Pancreas (tissue), 10 donors: Measurements from ENCODE around the gene CARD9. TPM values are rescaled to one million over a fixed set of nuclear protein-coding genes. Genes with fewer than 3 reads are reported as not detected.

Source experiments
- ATAC-seq, 4 donors: fragments of 200-7000 bp; cut with Tn5 transposase; one replicate each; pipeline versions ENCODE4 v1.8.0 to v1.9.1; 2020; ENCODE audit warnings: mild to moderate bottlenecking in 4 of 4, moderate library complexity in 4 of 4
- DNase-seq, 6 donors: peaks; one replicate each; pipeline ENCODE4 v3.0.0-alpha.2; 2020
- FAIRE-seq: peaks from 2 replicates; lab custom pipeline; 2012; peaks lifted over from hg19 to GRCh38; lab: Jason Lieb, UNC
- H3K27ac ChIP-seq, 4 donors: fragments of 200-600 bp; sonication (generic); 1 replicate in 3 of 4; 2 replicates in 1 of 4; pipeline versions ENCODE4 v1.5.0 to v1.8.0; 2020
- H3K27me3 ChIP-seq, 4 donors: fragments of 200-600 bp; one replicate each; pipeline ENCODE4 v1.8.0; 2021
- H3K36me3 ChIP-seq, 3 donors: fragments of 200-600 bp; sonication (generic) in 1 of 3; one replicate each; pipeline versions ENCODE4 v1.5.0 to v1.8.0; 2020 to 2021
- H3K4me1 ChIP-seq, 3 donors: fragments of 200-600 bp; one replicate each; pipeline ENCODE4 v1.8.0; 2021
- H3K4me3 ChIP-seq, 4 donors: fragments of 200-600 bp; sonication (generic) in 2 of 4; one replicate each; pipeline versions ENCODE4 v1.5.0 to v1.8.0; 2020 to 2021
- H3K9me3 ChIP-seq, 4 donors: fragments of 200-600 bp; one replicate each; pipeline ENCODE4 v1.8.0; 2021
- CTCF ChIP-seq, 4 donors: fragments of 200-600 bp; sonication (generic) in 3 of 4; IDR thresholded peaks; one replicate each; pipeline versions ENCODE4 v1.5.0 to v1.8.0; 2021; ENCODE audit warnings: antibody characterized with exemption in 4 of 4
- WGBS, 2 donors: extraction: QIAGEN DNeasy Blood & Tissue Kit; methylation state at CpG; one replicate each; pipeline ENCODE4 v1.1.7; 2013; 5-methylcytosine and 5-hydroxymethylcytosine counted together
- intact Hi-C, 3 donors: fragments of 100-400 bp; cut with DNase I; formaldehyde crosslinking; loops; one replicate each; pipeline versions ENCODE4 v1.11.1 to v1.14.2; 2022
- polyA plus RNA-seq, 2 donors: library from polyadenylated mRNA; stranded (reverse); fragments of 200-250 nt; gene quantifications; one replicate each; pipeline ENCODE4 v1.2.3, GENCODE V29; 2013
- total RNA-seq, 6 donors: library from RNA; stranded (reverse); fragmentation: NEBNext Ultra II Directional in 4 of 6; extraction: Animal tissue kit (Norgen Biotek cat#: 25700) in 4 of 6; gene quantifications; one replicate each; pipeline versions ENCODE4 v1.2.1 to v1.2.4, GENCODE V29; 2021 to 2023
- donor health status: healthy with polysubstance abuse.
- donor health status: DM: no; HTN: no; CAD: no; lungs with moderate emphysema.
- donor health status: DM: no; HTN: no; CAD: no.
- donor health status: control.
- donor health status: control.
- donor health status: Bipolar disorder and iron deficiency.
- donor health status: DM: yes; HTN: yes; CAD: no.
- donor health status: DM: no; HTN: no; CAD: no.
- donor health status: DM: no; HTN: no; CAD: no.
- donor health status: DM: yes; HTN: yes; CAD: no.

Gene CARD9
- total and polyA plus RNA-seq, 8 donors: 0.23 to 5.1 (median 1.1) TPM

- WGBS, 2 donors: 83 to 86% methylated on average over 21 of the region's 21 CpGs
- Histone ChIP-seq H3K4me3 (no peak overlapping the region), H3K36me3 (no peaks in the 10 kb centered on the region), H3K27ac (no peak overlapping the region), H3K9me3 (no peaks in the 10 kb centered on the region), H3K4me1 (peaks cover 7 to 21% (median 13%) of the 10 kb centered on the region in 3 donors), H3K27me3 (no peaks in the 10 kb centered on the region)
- ATAC-seq: no peak
- no peak for FAIRE-seq
- no peak for TF ChIP-seq CTCF (IDR thresholded peaks at IDR 0.05)
- intact Hi-C loops: no loop called here
- DNase-seq: peak in 1 of 6 donors; percentile 39
These were observed 28.8 kb downstream of the CARD9 start for GRCh38 chr9:136344544-136345280.

- ATAC-seq: no peak
- no peak for TF ChIP-seq CTCF (IDR thresholded peaks at IDR 0.05)
- H3K4me1 ChIP-seq: peaks cover 7 to 24% (median 14%) of the 10 kb centered on the region in 3 donors
- no peaks in the 10 kb centered on the region for H3K27me3 ChIP-seq
- intact Hi-C loops: no loop called here
- H3K4me3 ChIP-seq: peak overlapping the region in 1 of 4 donors; percentile 53
- H3K27ac ChIP-seq: no peak overlapping the region
- no peaks in the 10 kb centered on the region for H3K9me3 ChIP-seq
- no peak for DNase-seq
- WGBS, 2 donors: 93 to 95% methylated on average over 24 of the region's 24 CpGs
- no peaks in the 10 kb centered on the region for H3K36me3 ChIP-seq
- FAIRE-seq: no peak
These were observed 29.6 kb downstream of the CARD9 start for GRCh38 chr9:136343884-136344269.

- H3K4me1 ChIP-seq: peaks cover 7 to 24% (median 14%) of the 10 kb centered on the region in 3 donors
- no peaks in the 10 kb centered on the region for H3K9me3 ChIP-seq
- intact Hi-C loops: no loop called here
- H3K4me3 ChIP-seq: peak overlapping the region in 2 of 4 donors; percentile 43 to 53
- no peaks in the 10 kb centered on the region for H3K36me3 ChIP-seq
- ATAC-seq: peak; percentile 5 to 43 (median 30)
- peak overlapping the region; percentile 50 to 88 (median 81) for H3K27ac ChIP-seq
- WGBS, 2 donors: 44 to 47% methylated on average over 23 of the region's 23 CpGs
- TF ChIP-seq CTCF (IDR thresholded peaks at IDR 0.05): no peak
- DNase-seq: peak; percentile 65 to 93 (median 70)
- no peak for FAIRE-seq
- no peaks in the 10 kb centered on the region for H3K27me3 ChIP-seq
These were observed 30.2 kb downstream of the CARD9 start for GRCh38 chr9:136343121-136343883.

- H3K27ac ChIP-seq: peak overlapping the region; percentile 77 to 88 (median 86)
- no peak for TF ChIP-seq CTCF (IDR thresholded peaks at IDR 0.05)
These were observed 31.0 kb downstream of the CARD9 start for GRCh38 chr9:136342181-136343120.

More at GRCh38 chr9:136342181-136343120, 31.0 kb downstream of the CARD9 start:
- H3K9me3 ChIP-seq: no peaks in the 10 kb centered on the region
- peaks cover 7 to 24% (median 14%) of the 10 kb centered on the region in 3 donors for H3K4me1 ChIP-seq
- H3K36me3 ChIP-seq: no peaks in the 10 kb centered on the region
- intact Hi-C loops: no loop called here
- H3K4me3 ChIP-seq: peak overlapping the region; percentile 26 to 53 (median 40)
- DNase-seq: peak; percentile 86 to 97 (median 96)
- FAIRE-seq: no peak
- H3K27me3 ChIP-seq: no peaks in the 10 kb centered on the region
- peak; percentile 65 to 82 (median 80) for ATAC-seq
- WGBS, 2 donors: 7% methylated on average over 46 to 60 of the region's 60 CpGs
